K562 (cell line): ENCODE measurements around the gene MAN2B1. TPM values are rescaled to one million over a fixed set of nuclear protein-coding genes. Genes with fewer than 3 reads are reported as not detected.

Experiments used
- ATF2 ChIP-seq: sonication (generic); formaldehyde crosslinking; IDR thresholded peaks from 2 replicates; pipeline ENCODE4 v1.8.1; 2022; ENCODE audit warnings: missing genetic modification reagents
- BCLAF1 ChIP-seq, 2 experiments: fragments of 450-650 bp in 1 of 2; IDR thresholded peaks; 2 replicates each; pipeline ENCODE4 v1.6.1; 2011 to 2017; ENCODE audit warnings: low read depth in 2 of 2, antibody characterized with exemption in 1 of 2, borderline replicate concordance in 1 of 2, low read length in 1 of 2, mild to moderate bottlenecking in 1 of 2, mixed read lengths in 1 of 2; ENCODE audit not compliant: control insufficient read depth in 1 of 2
- ETS1 ChIP-seq: conservative IDR thresholded peaks from 2 replicates; pipeline ENCODE4 v1.6.1; 2011; ENCODE audit warnings: low read depth, mild to moderate bottlenecking, low read length; ENCODE audit not compliant: control insufficient read depth
- HDAC1 ChIP-seq, 2 experiments: fragments of 450-650 bp; IDR thresholded peaks; 2 replicates each; pipeline ENCODE4 v1.6.1; 2016 to 2017; ENCODE audit warnings: inconsistent platforms in 1 of 2, mild to moderate bottlenecking in 1 of 2, moderate library complexity in 1 of 2
- ID3 ChIP-seq, 2 experiments: fragments of 250-450 bp in 1 of 2; fragments of 450-650 bp in 1 of 2; sonication (Bioruptor Pico) in 1 of 2; IDR thresholded peaks; 2 replicates each; pipeline versions ENCODE4 v1.6.1 to v1.8.0; 2016 to 2021; ENCODE audit warnings: mild to moderate bottlenecking in 2 of 2, moderate library complexity in 2 of 2, missing compliant biosample characterization in 1 of 2, missing genetic modification characterization in 1 of 2
- L3MBTL2 ChIP-seq: fragments of 450-650 bp; IDR thresholded peaks from 2 replicates; pipeline ENCODE4 v1.6.1; 2016; ENCODE audit warnings: mild to moderate bottlenecking, moderate library complexity
- MAZ ChIP-seq, 2 experiments: fragments of 450-650 bp in 1 of 2; sonication (generic) in 1 of 2; formaldehyde crosslinking; IDR thresholded peaks in 1 of 2; conservative IDR thresholded peaks in 1 of 2; 2 replicates each; pipeline versions ENCODE4 v1.4.0 to v1.5.0; 2020; ENCODE audit warnings: mild to moderate bottlenecking in 1 of 2, missing genetic modification reagents in 1 of 2
- MLLT1 ChIP-seq, 2 experiments: fragments of 450-650 bp; IDR thresholded peaks; 2 replicates each; pipeline ENCODE4 v1.6.1; 2016
- NEUROD1 ChIP-seq: fragments of 150-350 bp; IDR thresholded peaks from 2 replicates; pipeline ENCODE4 v1.6.1; 2014; ENCODE audit warnings: borderline replicate concordance, low read length, low read depth; ENCODE audit not compliant: partially characterized antibody
- SIN3B ChIP-seq: fragments of 450-650 bp; IDR thresholded peaks from 2 replicates; pipeline ENCODE4 v1.6.1; 2017; ENCODE audit warnings: low read depth, mild to moderate bottlenecking, moderate library complexity
- TRIM24 ChIP-seq, 2 experiments: fragments of 450-650 bp; IDR thresholded peaks; 2 replicates each; pipeline ENCODE4 v1.6.1; 2016
- polyA plus RNA-seq, 8 experiments: library from polyadenylated mRNA; depleted of rRNA in 4 of 8; stranded (reverse) in 5 of 8; unstranded in 3 of 8; fragments of >200 nt; fragmentation: Nextera tagmentation in 2 of 8; fragmentation: Illumina TruSeq in 1 of 8; extraction: Ambion mirVana in 2 of 8; extraction: Trizol in 1 of 8; gene quantifications; 2 replicates each; pipeline versions ENCODE4 v1.2.1 to v1.2.3, GENCODE V29; 2011 to 2014; ENCODE audit warnings: inconsistent platforms in 1 of 8, missing spikeins in 1 of 8
- total RNA-seq, 7 experiments: library from RNA; depleted of rRNA in 6 of 7; stranded (reverse); fragments of >200 nt in 6 of 7; fragmentation: Illumina TruSeq in 2 of 7; extraction: Trizol in 2 of 7; gene quantifications; 2 replicates each; pipeline versions ENCODE4 v1.2.1 to v1.2.3, GENCODE V29; 2011 to 2021; ENCODE audit warnings: low replicate concordance in 1 of 7

The MAN2B1 gene
- total and polyA plus RNA-seq, 9 of the 15 experiments (the other 6 are each of a cell fraction or from before 2014, with no cell fraction given), result 0.59 to 33.8 (median 11.4) TPM

- peak in 1 of 2 experiments; percentile 64; a peak in 2 of 4 replicates for TF ChIP-seq MLLT1 (IDR thresholded peaks at IDR 0.05)
- TF ChIP-seq ATF2 (CRISPR knock-in tag), result no peak
- peak in 1 of 2 experiments; percentile 52; a peak in 1 of 4 replicates for TF ChIP-seq MAZ (CRISPR knock-in tag; conservative IDR thresholded peaks at IDR 0.05 in 1 of 2, IDR thresholded peaks at IDR 0.05 in 1 of 2)
- TF ChIP-seq ETS1, result peak; percentile 52; the same call in 1 of the 2 replicates
- TF ChIP-seq BCLAF1 (IDR thresholded peaks at IDR 0.05; ENCODE audit: borderline replicate concordance in 1 of 2, control insufficient read depth in 1 of 2, low read depth in 2 of 2, low read length in 1 of 2), result no peak
- TF ChIP-seq NEUROD1, result peak; percentile 22
- TF ChIP-seq SIN3B, result no peak
- peak in 1 of 2 experiments; percentile 40; a peak in 1 of 4 replicates for TF ChIP-seq HDAC1 (IDR thresholded peaks at IDR 0.05)
- TF ChIP-seq TRIM24 (IDR thresholded peaks at IDR 0.05), result 0 out of 4 replicates have a peak, but pooled peaks of 1 of the 2 experiments have one; percentile 34
- TF ChIP-seq L3MBTL2, result peak; percentile 81
- no peak for TF ChIP-seq ID3 (CRISPR knock-in tag; IDR thresholded peaks at IDR 0.05)
- no peak for TF ChIP-seq ID3 (tag; IDR thresholded peaks at IDR 0.05)
Measured at GRCh38 chr19:12639901-12640613, 26.5 kb downstream of the MAN2B1 start (continued).
